HG03135 (cell line): ENCODE measurements around the gene PCDHGA2.
"Not testable (repeated sequence)": the region's sequence is repeated elsewhere in the genome, so short reads cannot be mapped to it uniquely, and the experiment has no call there.

Source experiments
- ATAC-seq: cut with Tn5 transposase; IDR thresholded peaks from one replicate; pipeline ENCODE4 v1.9.1; 2021; ENCODE audit warnings: mild to moderate bottlenecking, moderate library complexity; ENCODE audit not compliant: unreplicated experiment

The PCDHGA2 gene

DNA sequence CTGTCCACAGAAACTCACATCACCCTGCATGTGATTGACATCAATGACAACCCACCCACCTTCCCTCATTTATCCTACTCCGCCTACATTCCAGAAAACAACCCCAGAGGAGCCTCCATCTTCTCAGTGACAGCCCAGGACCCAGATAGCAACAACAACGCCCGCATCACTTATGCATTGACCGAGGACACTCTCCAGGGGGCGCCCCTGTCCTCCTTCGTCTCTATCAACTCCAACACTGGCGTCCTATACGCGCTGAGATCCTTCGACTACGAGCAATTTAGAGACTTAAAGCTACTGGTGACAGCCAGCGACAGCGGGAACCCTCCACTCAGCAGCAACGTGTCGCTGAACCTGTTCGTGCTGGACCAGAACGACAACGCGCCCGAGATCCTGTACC is 6.8 kb downstream of the PCDHGA2 start:
- no peak for ATAC-seq

GRCh38 chr5:141346017-141346416 is 7.5 kb downstream of the PCDHGA2 start:
- not testable (repeated sequence) for ATAC-seq

DNA sequence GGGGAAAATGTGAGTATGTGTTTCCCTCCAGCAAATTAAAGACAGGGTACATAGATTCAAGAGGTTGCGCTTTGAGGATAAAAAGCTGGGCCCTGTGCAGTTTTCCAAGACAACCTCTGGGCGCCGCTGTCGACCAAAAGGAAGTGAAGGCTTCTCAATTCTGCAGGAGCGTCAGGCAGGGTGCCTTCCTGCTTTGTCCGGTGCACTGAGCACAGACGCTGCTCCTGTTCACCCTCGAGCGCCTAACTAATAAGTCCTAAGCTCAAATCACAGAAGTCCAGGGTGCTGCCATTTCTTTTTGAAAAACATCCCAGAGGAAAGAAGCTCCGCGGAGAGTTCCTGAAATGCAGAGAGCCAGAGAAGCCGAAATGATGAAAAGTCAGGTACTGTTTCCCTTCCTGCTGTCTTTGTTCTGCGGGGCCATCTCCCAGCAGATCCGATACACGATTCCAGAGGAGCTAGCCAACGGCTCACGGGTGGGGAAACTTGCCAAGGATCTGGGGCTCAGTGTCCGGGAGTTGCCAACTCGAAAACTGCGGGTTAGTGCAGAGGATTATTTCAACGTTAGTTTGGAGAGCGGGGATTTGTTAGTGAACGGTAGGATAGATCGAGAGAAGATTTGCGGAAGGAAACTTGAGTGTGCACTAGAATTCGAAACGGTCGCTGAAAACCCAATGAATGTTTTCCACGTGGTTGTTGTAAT is 11.5 kb downstream of the PCDHGA2 start, which contains the start of gene PCDHGB1:
TSS of gene PCDHGB1 (plus strand) at position 183 of the 703 bp plus-strand sequence. CDS start at position 345, 162 bp downstream.
- ATAC-seq = no peak

- no peak for ATAC-seq
These were observed 13.0 kb downstream of the PCDHGA2 start for GRCh38 chr5:141351591-141351990.

GRCh38 chr5:141354900-141355469 is 16.4 kb downstream of the PCDHGA2 start, which contains the start of gene PCDHGA4:
Gene PCDHGA4 (plus strand): TSS chr5:141355021. CDS start chr5:141355108, 87 bp downstream.
- ATAC-seq = no peak

DNA sequence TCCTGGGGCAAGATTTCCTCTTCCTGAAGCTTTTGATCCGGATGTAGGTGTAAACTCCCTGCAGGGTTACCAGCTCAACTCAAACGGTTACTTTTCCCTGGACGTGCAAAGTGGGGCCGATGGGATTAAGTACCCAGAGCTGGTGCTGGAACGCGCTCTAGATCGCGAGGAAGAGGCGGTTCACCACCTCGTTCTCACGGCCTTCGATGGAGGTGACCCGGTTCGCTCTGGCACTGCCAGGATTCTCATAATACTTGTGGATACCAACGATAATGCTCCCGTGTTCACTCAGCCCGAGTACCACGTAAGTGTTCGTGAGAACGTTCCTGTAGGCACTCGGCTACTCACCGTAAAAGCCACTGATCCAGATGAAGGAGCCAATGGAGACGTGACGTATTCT is 17.1 kb downstream of the PCDHGA2 start:
- no peak for ATAC-seq

DNA sequence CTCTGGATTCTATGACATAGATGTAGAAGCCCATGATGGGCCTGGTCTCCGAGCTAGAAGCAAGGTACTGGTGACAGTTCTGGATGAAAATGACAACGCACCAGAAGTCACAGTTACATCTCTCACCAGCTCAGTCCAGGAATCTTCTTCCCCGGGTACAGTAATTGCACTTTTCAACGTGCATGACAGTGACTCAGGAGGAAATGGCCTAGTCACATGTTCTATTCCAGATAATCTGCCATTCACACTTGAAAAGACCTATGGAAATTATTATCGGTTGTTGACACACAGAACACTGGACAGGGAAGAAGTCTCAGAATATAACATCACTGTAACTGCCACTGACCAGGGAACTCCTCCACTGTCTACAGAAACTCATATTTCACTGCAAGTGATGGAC is 17.6 kb downstream of the PCDHGA2 start:
- ATAC-seq = no peak

- ATAC-seq = no peak
These were observed 18.4 kb downstream of the PCDHGA2 start for GRCh38 chr5:141356950-141357349.

DNA sequence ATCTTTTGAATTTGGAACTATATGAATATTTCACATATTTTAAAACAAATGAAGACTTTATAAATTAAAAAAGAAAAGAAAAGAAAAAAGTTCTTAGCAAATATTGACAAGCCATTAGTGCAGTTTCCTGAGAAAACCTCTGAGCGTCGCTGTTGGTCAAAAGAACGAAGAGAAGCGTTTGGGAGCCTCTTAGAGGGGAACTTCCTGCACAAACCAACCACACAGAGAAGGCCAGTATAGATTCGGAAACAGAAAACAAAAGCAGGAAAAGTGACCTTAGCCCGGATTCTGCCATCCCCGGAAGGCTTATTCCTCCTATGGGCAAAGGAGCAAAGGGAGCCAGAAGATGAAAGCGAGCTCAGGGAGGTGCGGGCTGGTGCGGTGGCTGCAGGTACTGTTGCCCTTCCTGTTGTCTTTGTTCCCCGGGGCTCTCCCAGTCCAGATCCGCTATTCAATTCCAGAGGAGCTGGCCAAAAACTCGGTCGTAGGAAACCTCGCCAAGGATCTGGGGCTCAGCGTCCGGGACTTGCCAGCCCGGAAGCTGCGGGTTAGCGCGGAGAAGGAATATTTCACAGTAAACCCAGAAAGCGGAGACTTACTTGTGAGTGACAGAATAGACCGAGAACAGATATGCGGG is 21.3 kb downstream of the PCDHGA2 start, which contains the start of gene PCDHGB2:
TSS of gene PCDHGB2 (plus strand) at position 205 of the 637 bp plus-strand sequence. CDS start at position 347, 142 bp downstream.
- ATAC-seq = no peak

GRCh38 chr5:141360685-141361084 is 22.1 kb downstream of the PCDHGA2 start:
- no peak for ATAC-seq

DNA sequence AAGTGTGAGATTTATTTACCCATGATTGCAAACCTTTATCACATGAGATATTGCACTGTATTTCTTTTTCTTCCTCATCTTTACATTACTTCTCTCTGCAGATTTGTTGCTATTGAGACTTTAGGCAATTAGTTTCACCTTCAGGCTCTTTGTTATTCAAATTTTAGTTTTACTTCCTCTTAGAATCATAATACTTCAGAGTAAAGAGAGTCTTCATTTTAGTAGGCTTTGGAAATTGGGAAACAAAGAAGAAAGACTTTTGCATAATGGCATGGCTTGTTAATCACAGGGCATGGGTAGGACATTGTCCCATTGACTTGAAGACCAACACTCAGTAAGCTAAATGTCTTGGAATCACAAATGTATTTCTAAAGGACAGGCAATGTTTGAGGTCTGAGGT is 24.2 kb downstream of the PCDHGA2 start:
- no peak for ATAC-seq

- no peak for ATAC-seq
These were observed 25.5 kb downstream of the PCDHGA2 start, which contains the start of gene PCDHGA5 for GRCh38 chr5:141363952-141364660. Gene PCDHGA5 (plus strand): TSS chr5:141364162. CDS start chr5:141364331, 169 bp downstream.

GRCh38 chr5:141366016-141366896 is 27.7 kb downstream of the PCDHGA2 start:
- no peak for ATAC-seq

- peak; percentile 75 for ATAC-seq
These were observed 31.7 kb downstream of the PCDHGA2 start, which contains the start of gene PCDHGB3 for GRCh38 chr5:141369994-141370848. Gene PCDHGB3 (plus strand): TSS chr5:141370242. CDS start chr5:141370395, 153 bp downstream.

DNA sequence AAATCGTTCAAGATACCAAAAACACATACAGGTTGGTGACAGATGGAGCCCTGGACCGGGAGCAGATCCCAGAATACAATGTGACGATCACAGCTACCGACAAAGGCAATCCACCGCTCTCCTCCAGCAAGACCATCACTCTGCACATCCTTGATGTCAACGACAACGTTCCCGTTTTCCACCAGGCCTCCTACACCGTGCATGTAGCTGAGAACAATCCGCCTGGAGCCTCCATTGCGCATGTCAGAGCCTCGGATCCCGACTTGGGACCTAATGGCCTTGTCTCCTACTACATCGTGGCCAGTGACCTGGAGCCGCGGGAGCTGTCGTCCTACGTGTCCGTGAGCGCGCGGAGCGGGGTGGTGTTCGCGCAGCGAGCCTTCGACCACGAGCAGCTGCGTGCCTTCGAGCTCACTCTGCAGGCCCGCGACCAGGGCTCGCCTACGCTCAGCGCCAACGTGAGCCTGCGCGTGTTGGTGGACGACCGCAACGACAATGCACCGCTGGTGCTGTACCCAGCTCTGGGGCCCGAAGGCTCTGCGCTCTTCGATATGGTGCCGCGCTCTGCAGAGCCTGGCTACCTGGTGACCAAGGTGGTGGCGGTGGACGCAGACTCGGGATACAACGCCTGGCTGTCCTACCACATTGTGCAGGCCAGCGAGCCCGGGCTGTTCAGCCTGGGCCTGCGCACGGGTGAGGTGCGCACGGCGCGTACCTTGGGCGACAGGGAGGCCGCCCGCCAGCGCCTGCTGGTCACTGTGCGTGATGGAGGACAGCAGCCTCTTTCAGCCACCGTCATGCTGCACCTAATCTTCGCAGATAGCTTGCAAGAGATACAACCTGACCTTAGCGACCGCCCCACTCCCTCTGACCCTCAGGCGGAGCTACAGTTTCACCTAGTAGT is 33.3 kb downstream of the PCDHGA2 start:
- ATAC-seq = no peak

- ATAC-seq = no peak
These were observed 35.2 kb downstream of the PCDHGA2 start, which contains the start of gene PCDHGA6 for GRCh38 chr5:141373673-141374317. Gene PCDHGA6 (plus strand): TSS chr5:141373891. CDS start chr5:141374084, 193 bp downstream.

DNA sequence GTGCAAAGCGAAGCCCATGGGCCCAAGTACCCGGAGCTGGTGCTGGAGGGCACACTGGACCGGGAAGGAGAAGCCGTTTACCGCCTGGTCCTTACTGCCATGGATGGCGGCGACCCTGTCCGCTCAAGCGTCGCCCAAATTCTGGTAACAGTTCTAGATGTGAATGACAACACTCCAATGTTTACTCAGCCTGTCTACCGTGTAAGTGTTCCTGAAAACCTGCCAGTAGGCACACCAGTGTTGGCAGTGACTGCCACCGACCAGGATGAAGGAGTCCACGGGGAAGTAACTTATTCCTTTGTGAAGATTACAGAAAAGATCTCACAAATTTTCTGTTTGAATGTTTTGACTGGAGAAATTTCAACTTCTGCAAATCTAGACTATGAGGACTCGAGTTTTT is 36.1 kb downstream of the PCDHGA2 start:
- ATAC-seq = no peak
